Measurements from ENCODE around the gene AMPD2. TPM values are rescaled to one million over a fixed set of nuclear protein-coding genes. Genes with fewer than 3 reads are reported as not detected.

Gene AMPD2
- total and polyA plus RNA-seq, 7 donors, result 4.2 to 13.9 (median 8.5) TPM

DNA sequence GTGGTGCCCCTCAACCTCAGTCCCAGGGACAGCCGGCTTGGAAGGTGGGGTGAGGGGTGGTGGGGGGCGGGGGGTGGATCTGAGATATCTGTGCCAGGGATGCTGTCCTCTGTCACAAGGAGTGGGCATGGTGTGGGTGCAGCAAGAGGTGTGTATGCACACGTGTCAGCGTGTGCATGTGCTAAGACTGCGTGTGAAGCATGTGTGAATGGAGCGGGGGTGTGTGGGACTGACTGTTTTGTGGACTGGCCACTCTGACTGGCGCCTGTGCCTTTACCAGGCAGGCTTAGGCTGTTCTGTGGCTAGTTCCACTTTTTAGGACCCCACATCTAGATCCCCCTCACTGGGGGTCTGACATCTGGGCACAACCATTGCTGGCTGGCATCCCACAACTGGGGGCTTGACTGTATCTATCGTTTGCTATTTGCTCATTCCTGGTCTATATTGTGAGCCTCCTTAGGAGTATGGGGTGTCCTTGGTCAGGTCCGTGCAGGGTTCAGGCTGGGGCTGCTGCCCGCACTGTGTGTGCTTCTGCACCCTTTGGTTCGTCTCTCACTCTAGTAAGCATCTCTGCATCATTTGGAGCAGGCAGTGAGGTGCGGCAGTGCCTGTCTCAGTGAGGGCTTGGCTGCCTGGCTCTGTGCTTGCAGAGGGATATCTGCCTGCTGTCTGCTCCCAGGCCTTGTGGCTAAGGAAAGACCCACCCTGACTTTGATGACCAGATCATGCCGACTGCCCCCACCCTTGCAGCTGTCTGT, 1.9 kb downstream of the AMPD2 start:
- ATAC-seq, result no peak
- Histone ChIP-seq H3K4me1 (peaks cover 11% of the 10 kb centered on the region), H3K27ac (no peak overlapping the region), H3K4me3 (peak overlapping the region; percentile 78), H3K27me3 (ENCODE audit: insufficient read depth in 3 of 3, low read length in 2 of 3) (peaks cover 0 to 4% (median 1%) of the 10 kb centered on the region in 3 donors), H3K36me3 (ENCODE audit: insufficient read depth in 1 of 2, low read depth in 1 of 2) (peaks cover 0 to under 1% of the 10 kb centered on the region in 2 donors), H3K9me3 (no peaks in the 10 kb centered on the region)
- TF ChIP-seq, protein P1, sequence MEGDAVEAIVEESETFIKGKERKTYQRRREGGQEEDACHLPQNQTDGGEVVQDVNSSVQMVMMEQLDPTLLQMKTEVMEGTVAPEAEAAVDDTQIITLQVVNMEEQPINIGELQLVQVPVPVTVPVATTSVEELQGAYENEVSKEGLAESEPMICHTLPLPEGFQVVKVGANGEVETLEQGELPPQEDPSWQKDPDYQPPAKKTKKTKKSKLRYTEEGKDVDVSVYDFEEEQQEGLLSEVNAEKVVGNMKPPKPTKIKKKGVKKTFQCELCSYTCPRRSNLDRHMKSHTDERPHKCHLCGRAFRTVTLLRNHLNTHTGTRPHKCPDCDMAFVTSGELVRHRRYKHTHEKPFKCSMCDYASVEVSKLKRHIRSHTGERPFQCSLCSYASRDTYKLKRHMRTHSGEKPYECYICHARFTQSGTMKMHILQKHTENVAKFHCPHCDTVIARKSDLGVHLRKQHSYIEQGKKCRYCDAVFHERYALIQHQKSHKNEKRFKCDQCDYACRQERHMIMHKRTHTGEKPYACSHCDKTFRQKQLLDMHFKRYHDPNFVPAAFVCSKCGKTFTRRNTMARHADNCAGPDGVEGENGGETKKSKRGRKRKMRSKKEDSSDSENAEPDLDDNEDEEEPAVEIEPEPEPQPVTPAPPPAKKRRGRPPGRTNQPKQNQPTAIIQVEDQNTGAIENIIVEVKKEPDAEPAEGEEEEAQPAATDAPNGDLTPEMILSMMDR (IDR thresholded peaks at IDR 0.05), result no peak
- peak in 1 of 2 donors; percentile 32 for DNase-seq
- intact Hi-C loops (cut with DNase I), result no loop called here
- WGBS, 3 donors, result 46 to 51% (median 48%) methylated on average over 13 of the region's 13 CpGs

DNA sequence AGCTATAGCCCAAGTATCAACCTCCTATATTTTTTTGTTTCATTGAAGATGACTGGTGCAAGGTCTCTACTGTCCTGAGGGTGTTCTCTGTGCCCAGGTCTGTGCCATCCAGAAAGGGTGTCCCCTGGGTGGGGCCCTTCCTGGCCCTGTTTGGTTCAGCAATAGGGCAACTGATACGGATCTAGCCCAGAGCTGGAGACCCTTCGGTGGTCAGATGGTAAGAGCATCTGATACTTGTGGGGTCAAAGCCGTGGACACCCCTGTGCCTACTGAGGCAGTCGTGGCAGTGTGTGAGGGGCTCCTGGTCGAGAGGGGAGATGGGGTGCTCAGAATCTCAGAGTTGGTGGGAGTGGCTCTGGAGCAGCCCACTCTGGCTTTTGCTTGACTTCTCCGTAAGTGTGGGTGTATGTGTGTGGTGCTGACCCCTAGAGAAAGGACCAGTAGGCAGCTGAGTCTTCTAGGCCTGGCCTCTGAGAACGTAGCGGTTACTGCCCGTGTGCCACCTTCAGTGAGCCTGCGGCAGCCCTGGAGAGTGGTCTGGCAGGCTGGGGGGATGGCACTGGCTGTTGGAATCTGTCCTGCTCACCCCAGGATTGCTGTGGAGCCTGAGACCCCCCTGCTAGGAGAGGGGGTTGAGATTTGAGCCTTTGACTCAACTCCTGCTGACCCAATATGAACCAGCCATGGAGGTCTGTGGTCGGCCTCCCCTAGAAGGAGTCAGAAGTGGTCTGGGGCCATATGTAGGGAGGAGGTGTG, 2.7 kb downstream of the AMPD2 start:
- no peak overlapping the region for H3K27ac ChIP-seq
- TF ChIP-seq, protein P1 (IDR thresholded peaks at IDR 0.05), result no peak
- DNase-seq, result peak in 1 of 2 donors; percentile 37
- no peak overlapping the region for H3K4me3 ChIP-seq
- intact Hi-C loops (cut with DNase I), result no loop called here
- ATAC-seq, result no peak
- no peaks in the 10 kb centered on the region for H3K9me3 ChIP-seq
- H3K36me3 ChIP-seq (ENCODE audit: insufficient read depth in 1 of 2, low read depth in 1 of 2), result peaks cover 0 to 8% of the 10 kb centered on the region in 2 donors
- WGBS, 3 donors, result 80 to 89% (median 85%) methylated on average over 11 of the region's 11 CpGs
- peaks cover 11% of the 10 kb centered on the region for H3K4me1 ChIP-seq
- peaks cover 0 to 4% (median 1%) of the 10 kb centered on the region in 3 donors for H3K27me3 ChIP-seq (ENCODE audit: insufficient read depth in 3 of 3, low read length in 2 of 3)

DNA sequence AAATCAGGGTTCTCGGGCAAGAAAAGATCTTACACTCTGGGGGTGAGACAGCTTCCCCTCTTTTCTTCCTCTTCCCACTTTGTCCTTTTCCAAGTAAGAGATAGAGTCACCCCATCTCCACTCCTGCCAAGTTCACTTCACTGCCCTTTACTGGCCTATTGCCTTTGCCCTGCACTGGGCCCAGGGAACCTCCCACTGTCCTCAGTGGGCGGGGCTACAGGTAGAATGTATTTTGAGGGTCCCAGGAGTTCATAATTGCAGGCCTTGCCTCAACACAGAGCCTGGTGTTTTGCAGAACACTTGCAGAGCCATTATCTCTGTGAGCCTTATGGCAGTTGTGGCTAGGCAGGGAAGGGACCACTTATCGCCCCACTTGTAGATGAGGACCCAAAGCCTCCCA, 3.3 kb downstream of the AMPD2 start:
- H3K4me3 ChIP-seq, result no peak overlapping the region

DNA sequence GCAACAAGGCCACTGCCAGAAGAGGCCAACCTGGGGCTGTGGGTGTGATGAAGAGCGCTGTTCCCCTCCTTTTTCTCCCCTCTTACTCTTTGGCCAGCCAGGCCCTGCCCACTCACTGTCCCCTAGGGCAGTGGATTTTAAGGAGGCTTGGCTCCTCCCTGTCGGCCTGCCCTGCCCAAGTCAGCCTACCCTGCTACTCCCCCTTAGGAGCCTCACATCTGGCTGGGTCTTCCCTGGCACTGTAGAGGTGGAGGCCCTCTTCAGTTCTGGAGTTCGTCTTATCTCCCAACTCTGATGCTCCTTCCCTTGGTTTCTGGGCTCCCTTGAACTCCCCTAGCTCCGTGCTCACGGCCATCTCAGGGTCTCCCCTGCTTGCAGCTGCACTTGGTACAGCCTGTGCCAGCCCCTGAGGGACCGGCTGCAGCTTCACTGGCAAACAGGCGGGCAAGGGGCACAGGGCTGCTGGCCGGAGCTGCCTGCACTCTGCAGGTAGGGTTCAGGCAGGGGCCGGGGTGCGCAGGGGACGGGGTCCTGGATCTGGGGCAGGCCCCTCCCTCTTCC, 4.0 kb downstream of the AMPD2 start:
- intact Hi-C loops (cut with DNase I), result no loop called here
- Histone ChIP-seq H3K4me1 (peaks cover 11% of the 10 kb centered on the region), H3K27ac (no peak overlapping the region), H3K4me3 (peak overlapping the region; percentile 18), H3K27me3 (ENCODE audit: insufficient read depth in 3 of 3, low read length in 2 of 3) (peaks cover 0 to 4% (median 1%) of the 10 kb centered on the region in 3 donors), H3K9me3 (no peaks in the 10 kb centered on the region), H3K36me3 (ENCODE audit: insufficient read depth in 1 of 2, low read depth in 1 of 2) (peaks cover 0 to 21% of the 10 kb centered on the region in 2 donors)
- TF ChIP-seq, protein P1 (IDR thresholded peaks at IDR 0.05), result no peak
- no peak for ATAC-seq
- WGBS, 3 donors, result 65 to 73% (median 68%) methylated on average over 11 of the region's 11 CpGs
- DNase-seq, result peak in 1 of 2 donors; percentile 49

More for the DNA sequence above, 3.3 kb downstream of the AMPD2 start:
- ATAC-seq, result no peak
- 89 to 98% (median 95%) methylated on average over 3 of the region's 3 CpGs for WGBS, 3 donors
- H3K27me3 ChIP-seq (ENCODE audit: insufficient read depth in 3 of 3, low read length in 2 of 3), result peaks cover 0 to 4% (median 1%) of the 10 kb centered on the region in 3 donors
- peak in 1 of 2 donors; percentile 21 for DNase-seq
- intact Hi-C loops (cut with DNase I), result no loop called here
- H3K9me3 ChIP-seq, result no peaks in the 10 kb centered on the region
- H3K27ac ChIP-seq, result no peak overlapping the region
- H3K4me1 ChIP-seq, result peaks cover 11% of the 10 kb centered on the region
- TF ChIP-seq, protein P1 (IDR thresholded peaks at IDR 0.05), result no peak
- H3K36me3 ChIP-seq (ENCODE audit: insufficient read depth in 1 of 2, low read depth in 1 of 2), result peaks cover 0 to 14% of the 10 kb centered on the region in 2 donors

All from psoas muscle (tissue), 8 donors.